Astrocyte of the hippocampus (primary cell): Measurements from ENCODE around the gene LRRC43.

Experiments used
- DNase-seq: peaks from one replicate; pipeline ENCODE4 v3.0.0; 2011; ENCODE audit warnings: low read depth, low spot score

Gene LRRC43, protein sequence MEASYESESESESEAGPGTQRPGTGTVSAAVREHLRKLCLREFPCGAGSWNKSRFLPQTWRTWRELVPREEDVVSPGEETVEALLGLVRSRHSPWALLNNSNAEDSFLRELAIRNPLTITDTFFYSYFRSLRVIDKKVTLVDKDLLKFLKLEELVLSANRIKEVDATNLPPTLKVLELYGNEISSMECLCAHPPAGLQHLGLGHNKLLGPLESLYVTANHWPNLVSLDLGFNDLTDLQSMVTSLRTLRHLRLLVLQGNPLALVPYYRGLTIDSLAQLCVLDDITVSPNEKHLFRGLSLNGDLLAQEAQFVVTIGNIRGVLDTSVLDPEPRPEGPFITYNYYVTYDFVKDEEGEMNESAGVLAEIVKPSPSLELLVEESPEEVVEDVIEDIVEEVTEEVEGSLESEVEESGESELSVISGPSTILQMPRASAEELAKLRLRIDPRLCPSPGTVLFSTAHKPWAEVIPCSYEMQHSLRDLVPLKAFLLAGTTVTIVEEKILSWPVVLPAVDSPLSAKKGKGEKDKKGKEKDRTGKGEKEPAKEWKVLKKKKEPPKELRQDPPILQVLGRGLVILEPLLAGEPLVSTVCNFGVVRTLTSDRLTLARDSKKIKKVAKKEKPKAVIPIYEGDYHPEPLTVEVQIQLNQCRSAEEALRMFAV

DNA sequence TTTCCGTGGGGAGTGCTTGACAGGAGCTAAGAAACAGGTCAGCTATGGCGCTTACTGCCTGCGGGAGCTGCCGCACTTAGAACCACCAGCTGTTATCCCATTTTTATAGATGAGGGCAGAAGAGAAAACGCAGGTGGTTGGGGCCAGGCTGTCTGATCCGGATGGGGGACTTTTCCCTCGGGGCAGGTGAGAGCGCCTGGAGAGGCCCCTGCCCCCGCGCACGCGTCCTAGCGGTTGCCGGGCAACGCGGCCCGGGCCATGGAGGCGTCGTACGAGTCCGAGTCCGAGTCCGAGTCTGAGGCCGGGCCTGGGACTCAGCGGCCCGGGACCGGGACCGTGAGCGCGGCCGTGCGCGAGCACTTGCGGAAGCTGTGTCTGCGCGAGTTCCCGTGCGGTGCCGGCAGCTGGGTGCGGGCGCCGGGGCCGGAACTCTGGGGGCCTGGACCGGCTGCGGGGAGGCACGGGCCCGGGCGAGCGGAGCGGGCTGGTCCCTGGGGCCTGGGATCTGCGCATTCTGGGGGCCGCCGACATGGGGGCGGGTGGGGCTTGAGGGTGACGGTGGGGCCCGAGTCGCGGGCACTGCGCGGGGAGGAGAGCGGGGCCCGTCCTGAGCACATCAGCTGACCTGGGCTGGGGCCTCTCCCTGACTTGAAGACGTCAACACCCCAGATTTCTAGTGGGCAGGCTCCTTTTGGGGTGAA is at the start of gene LRRC43:
TSS of gene LRRC43 (plus strand) at position 237 of the 701 bp plus-strand sequence. CDS start at position 259, 22 bp downstream.
- peak; percentile 66 for DNase-seq

DNA sequence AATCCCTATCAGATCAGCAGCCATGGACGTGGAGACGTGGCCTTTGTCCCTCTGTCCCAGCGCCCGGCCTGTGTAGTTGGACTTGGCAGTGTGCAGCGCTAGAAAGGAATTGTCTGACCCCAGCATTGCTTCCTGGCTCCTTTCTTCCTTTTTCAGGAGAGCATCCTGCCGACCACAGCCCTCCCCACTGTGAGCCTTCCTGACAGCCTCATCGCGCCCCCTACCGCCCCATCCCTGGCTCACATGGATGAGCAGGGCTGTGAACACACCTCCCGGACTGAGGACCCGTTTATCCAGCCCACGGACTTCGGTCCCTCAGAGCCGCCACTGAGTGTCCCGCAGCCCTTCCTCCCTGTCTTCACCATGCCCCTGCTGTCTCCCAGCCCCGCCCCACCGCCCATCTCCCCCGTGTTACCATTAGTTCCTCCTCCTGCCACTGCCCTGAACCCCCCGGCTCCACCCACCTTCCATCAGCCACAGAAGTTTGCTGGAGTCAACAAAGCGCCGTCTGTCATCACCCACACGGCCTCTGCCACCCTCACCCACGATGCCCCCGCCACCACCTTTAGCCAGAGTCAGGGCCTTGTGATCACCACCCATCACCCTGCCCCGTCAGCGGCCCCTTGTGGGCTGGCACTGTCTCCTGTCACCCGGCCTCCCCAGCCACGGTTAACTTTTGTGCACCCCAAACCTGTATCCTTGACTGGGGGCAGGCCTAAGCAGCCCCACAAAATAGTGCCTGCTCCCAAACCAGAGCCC is 49.6 kb upstream of the LRRC43 start:
- no peak for DNase-seq

DNA sequence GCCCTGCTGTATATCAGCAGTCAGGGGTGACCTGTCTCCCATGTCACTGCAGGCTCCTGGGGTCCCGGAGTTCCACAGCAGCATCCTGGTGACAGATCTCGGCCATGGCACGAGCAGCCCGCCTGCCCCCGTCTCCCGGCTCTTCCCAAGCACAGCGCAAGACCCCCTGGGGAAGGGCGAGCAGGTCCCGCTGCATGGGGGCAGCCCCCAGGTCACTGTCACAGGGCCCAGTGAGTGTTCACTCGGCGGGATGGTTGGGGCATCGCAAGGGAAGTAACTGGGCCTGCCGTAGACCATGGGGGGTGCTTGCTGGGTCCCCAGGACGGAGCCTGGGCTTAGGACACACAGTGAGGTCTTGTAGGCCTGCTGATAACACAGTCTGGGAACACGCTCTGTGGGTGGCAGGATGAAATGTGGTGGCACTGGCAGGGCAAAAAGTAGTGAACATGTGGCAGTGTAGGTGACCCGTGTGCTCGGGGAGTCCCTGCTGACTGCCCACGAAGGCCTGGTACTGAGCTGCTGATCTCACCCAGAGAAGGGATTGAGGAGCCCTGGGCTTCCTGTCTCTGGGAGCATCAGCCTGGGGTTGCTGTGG is 47.4 kb upstream of the LRRC43 start:
- DNase-seq: no peak

DNA sequence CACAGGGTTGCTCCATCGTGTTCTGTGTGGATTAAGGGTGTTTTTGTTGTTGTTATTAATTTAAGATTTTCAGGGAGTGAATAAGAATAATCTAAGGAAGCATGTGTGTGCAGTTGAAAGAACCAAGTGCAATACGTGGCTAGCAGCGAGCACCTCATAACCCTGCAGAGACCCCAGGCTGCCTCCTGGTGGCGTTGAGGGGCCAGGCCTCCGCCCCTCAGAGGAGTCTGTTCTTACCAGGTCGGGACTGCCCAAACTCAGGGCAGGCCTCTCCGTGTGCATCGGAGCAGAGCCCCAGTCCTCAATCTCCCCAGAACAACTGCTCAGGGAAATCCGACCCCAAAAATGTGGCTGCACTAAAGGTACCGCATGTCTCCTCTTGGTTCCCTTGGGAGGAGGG is 45.7 kb upstream of the LRRC43 start:
- DNase-seq: no peak

DNA sequence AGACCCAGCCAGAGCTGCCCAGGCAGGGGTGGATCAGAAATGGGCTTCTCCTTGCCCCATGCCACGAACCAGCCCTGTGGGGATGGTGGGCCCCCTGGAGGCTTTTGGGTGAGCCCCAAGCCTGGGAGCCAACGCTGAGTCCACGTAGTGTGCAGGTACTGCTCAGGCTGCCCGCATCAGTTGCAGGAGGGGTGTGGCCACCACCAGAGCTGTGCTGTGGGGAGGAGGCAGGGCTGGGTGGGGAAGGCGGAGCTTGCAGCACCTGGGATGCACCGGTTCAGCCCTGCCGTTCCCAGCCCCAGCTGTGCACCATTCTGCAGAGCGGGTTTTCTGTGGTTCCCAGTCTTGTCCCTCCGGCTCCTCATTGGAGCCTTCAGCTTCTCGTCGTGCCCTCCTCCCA is 45.2 kb upstream of the LRRC43 start:
- DNase-seq: no peak

DNA sequence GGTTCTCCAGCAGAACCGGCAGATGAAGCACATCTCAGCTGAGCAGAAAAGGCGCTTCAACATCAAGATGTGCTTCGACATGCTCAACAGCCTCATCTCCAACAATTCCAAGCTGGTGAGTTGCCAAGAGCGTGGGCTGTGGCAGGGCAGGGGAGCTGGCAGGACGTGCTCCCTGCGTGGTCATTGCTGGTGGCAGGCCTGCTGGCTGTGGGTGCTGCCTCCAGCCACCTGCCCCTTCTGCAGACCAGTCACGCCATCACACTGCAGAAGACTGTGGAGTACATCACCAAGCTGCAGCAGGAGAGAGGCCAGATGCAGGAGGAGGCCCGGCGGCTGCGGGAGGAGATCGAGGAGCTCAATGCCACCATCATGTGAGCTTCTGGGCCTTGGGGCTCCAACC is 44.7 kb upstream of the LRRC43 start:
- DNase-seq: no peak

DNA sequence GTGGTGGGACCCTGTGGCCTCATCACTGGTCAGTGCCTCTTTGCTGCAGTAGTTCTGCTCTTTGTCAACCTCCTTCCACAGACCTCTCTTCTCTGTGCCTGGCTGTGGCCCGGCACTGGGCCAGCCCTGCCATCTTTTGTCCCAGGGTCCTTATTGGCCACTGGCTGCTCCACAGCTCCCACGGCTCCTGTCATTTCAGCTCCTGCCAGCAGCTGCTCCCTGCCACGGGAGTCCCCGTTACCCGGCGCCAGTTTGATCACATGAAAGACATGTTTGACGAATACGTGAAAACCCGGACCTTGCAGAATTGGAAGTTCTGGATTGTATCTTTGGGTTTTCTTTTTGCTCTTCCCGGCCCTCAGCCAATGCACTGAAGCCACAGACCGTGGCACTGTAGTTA is 44.3 kb upstream of the LRRC43 start:
- no peak for DNase-seq

DNA sequence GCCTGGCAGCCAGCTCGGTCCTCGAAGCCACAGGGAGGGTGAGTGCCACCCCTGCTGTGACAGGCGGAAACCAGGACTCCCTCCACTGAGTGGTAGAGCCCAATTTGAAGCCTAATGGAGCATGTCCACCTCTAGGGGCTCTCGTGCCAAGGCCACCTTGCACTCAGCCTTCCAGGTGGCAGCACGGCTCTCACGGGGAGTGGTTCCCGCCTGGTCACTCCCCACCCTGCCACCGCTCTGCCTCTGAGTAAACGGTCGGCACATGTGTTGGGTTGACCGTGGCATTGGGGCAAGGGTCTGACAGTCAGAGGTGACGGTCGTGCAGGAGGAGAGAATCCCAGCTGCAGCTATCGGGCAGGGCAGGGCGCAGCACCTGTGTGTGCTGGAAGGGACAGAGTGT is 43.7 kb upstream of the LRRC43 start:
- DNase-seq: no peak

DNA sequence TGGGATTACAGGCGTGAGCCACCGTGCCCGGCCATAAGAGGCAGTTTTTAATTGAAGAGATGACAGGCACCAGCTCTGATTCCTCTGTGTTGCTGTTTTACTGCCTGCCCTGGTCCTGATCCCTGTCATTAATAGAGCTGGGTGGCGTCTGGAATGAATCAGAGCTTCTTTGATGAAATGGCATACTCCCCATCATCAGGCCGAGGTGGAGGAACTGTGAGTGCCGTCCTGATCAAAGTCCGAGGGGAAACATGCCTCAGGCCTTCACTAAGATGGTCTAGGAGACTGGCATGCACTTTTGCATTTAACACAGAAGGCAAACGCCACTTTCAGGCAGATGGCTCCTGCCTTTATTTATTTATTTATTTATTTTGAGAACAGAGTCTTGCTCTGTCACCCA is 43.0 kb upstream of the LRRC43 start:
- DNase-seq: no peak

DNA sequence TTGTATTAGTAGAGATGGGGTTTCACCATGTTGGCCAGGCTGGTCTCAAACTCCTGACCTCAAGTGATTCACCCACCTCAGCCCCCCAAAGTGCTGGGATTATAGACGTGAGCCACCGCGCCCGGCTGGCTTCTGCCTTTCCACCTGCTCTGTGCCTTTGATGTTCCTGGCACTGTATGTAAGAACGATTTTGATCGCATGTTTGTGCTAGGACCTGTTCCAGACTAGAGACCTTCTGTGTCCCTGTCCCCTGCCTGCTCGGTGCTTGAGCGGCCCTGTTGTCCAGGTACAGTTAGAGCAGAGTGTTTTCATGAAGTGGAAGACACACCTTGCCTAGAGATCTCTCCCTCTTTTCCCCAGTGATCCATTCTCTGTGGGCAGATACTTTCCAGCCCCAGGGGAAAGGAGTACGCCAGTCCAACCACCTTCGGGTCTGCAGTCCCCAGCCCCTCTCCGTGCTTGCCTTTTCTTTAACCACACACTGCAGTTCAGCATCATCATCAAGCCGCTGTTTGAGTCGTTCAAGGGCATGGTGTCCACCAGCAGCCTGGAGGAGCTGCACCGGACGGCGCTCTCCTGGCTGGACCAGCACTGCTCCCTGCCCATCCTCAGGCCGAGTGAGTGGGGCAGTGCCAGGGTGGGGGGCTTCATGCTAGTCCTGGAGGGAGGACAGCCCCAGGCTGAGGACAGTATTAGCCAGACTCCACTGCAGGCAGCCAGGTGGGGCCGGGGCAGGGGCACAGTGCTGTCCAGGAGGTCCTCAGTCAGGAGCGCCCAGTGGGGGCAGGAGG is 42.3 kb upstream of the LRRC43 start:
- DNase-seq: no peak

DNA sequence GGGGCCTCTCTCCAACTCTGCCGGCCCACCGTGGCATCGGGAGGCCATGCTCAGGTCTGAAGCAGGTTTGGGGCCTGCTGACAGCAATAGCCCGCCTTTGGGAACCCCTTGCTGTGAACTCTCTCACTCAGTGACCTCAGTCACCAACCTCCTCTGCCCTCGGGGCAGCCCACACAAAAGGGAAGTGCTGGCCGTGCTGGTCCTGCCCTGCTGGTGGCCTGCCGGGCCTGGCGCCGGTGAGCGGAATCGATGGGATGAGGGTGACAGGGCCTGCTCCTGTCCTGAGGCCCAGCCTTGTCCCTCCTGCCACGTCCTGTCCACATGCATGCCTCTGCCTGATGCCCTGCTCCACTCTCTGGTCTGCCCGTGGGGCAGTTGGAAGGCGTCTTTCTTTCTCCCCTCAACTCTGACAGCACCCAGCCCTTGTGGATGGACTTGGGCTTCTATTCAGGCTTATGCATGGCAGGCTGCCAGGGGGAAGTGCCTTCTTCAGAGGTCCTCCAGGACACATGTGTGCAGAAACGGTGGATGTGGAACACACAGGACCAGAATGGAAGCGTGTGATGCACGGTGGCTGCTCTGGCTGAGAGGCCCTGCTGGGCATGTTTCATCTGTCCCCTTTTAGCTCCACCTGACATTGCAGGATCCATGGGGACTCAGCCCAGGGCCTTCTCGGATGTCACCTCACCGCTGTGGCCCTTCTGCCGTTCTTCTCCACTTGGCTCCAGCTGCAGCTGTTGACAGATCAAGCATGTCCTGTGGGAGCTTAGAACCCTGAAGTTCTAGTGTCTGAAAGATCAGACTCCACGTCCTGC is 40.8 kb upstream of the LRRC43 start:
- no peak for DNase-seq

DNA sequence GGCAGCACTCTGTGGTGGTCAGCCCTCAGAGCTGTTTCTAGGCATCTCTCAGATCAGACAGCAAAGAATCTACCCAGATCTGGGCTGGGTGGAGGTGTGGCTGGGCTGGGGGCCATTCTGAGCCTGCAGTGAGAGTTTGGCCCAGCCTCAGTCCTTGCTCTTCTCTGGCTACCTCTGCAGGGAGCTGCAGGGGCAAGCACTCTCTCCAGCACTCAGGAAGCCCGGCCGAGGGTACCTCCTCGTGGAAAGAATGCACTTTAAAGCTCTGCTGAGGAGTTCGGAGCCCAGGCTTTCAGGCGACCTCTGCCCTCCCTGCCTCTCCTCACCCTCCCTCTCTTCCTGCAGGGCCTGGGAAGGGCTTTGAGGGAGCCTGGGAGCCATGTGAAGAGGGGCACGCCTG is 40.1 kb upstream of the LRRC43 start:
- DNase-seq: no peak

DNA sequence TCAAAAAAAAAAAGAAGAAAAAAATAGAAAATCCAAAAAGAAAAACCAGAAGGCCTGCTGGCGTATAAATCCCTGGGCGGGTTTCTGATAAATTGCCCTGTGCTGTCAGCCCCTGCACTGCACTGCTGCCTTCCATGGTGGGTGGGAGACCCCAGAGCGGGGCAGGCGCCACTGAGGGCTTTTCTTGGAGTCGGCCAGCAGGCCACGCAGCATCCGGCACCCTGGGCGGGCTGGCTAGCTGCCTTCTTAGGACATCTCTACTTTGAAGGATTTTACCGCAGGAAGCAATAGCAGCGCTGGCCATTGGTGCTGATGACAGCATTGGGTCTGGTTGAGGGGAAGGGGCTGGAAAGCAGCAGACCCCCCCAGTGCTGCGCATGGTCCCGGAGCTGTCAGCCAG is 38.0 kb upstream of the LRRC43 start:
- no peak for DNase-seq

DNA sequence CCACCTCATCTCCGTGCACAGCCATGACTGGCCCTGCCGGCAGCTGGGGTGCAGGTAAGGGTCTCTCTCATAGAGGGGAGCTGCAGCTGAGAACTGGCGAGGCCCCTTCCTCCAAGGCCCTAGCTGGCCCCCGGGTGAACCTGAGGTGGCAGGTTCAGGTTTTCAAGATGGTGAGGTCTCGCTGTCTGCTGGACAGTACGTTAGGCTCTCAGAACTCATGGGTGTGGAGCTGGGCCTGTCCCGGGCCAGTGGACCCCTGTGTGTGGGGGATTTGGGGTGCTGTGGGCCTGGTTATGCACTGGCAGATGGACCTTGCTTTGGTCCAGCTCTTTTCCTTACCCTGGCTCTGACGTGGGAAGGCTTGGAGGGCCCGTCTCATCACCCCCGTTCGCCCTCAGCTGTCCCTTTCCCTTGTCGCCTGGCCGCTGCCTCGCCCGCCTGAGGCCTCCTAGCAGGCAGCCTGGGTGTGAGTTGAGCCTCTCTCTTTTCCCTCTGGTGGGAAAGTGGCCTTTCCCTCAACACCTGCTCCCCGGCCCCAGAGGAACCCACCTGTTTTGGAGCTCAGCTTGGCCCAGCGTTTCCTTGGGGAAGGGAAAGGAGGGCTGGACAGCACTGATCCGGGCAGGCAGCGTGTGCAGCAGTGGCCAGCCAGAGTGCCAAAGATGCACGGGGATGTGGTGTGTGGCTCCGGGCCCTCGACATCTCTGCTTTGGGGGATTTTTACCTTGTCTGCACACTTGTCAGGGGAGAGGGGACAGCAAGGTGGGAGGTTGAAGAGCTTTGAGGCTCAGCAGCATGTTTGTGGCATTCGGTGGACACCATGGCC is 37.2 kb upstream of the LRRC43 start:
- no peak for DNase-seq

DNA sequence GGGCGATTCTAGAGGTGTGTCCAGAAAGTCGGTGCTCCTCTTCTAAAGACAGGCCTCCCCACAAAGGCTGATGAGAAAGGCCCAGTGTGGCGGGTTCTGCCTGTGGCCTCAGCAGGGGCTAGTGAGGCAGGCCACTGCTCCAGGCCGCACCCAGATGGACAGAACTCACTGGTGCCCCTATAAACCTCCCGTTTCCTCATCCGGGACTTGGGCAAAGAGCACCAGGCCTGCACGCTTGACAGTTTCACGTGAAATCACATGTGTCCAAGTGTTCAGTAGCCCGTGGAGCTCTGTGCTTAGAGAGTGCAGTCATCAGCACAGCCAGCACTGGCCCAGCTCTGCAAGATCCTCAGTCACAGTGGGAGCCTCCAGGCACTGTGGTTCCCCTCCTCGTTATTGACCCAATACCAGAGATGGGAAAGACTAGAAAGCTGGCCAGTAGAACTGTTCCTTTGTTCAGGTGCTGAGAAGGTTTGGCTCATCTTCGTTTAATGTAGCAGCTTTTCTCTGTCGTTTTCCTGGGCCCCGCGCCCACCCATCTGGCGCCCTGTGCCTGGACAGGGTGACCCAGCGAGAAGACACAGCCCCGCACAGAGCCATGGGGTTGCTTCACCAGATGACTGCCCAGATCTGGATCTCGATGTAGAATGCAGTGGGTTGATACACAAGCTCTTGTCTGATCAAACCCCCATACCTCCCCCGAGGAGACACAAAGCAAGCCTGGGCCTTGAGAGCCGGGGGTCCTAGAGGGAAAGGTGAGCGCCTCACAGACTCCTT is 35.2 kb upstream of the LRRC43 start:
- DNase-seq: no peak

DNA sequence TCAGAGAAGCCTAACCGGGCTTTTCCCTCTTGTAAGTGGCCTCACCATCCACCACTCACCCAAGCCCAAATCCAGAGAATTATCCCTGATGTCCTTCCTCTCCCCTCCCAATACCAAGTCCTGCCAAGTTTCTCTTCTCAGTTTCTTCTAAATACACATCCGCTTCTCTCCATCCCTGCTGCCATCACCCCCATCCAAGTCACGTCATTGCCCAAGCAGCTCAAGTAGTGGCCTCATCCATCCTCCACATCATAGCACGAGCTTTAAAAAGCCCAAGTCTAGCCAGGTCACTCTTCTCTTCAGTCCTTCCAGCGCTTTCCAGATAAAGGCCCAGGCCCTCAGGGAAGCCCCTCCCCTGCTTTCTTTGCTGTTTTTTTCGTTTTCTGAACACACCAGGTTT is 34.3 kb upstream of the LRRC43 start:
- no peak for DNase-seq

DNA sequence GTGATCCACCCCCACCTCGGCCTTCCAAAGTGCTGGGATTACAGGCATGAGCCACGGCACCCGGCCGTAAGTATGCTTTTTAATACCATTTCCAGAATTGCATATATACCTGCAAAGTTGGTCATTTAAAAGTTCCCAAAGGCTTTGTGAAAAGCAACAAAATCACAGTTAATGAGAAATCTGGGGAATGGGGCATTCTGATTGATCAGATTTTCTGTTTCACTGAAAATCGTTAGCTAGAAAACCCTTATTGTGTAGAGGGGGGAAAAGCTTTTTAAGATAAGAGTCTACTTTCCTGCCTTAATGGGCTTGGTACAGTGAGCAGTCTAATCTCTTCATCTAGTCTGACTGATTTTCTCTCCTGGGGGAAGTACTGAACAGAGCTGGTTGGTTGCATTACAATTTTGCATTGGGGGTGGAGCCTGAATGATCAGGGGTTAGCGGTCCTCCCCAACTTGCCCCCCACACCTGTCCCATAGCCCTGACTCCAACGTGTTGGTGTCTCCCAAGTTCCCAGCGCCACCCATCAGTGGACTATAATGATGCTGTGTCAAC is 32.7 kb upstream of the LRRC43 start:
- DNase-seq: no peak

DNA sequence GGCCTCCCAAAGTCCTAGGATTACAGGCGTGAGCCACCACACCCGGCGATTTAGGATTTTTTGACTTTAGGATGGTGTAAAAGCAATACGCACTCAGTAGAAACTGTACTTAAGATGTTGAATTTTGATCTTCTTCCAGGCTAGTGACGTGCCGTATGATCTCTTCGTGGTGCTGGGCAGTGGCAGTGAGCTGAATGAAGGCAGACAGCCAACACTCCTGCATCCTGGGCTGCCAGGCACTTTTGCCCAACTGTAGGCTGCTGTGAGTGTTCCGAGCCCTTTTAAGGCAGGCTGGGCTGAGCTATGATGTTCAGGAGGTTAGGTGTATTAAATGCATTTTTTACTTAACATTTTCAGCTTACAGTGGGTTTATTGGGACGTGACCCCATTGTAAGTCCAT is 30.2 kb upstream of the LRRC43 start:
- no peak for DNase-seq
